HG02870 (cell line): ENCODE data around the gene KCNK10.

Experiments used
- ATAC-seq: cut with Tn5 transposase; IDR thresholded peaks from one replicate; pipeline ENCODE4 v1.9.1; 2021; ENCODE audit warnings: mild to moderate bottlenecking, moderate library complexity; ENCODE audit not compliant: unreplicated experiment

Gene KCNK10

GRCh38 chr14:88322504-88323085 lies 474 bp downstream of the KCNK10 start:
- no peak for ATAC-seq

- no peak for ATAC-seq
These were observed 1.2 kb downstream of the KCNK10 start for GRCh38 chr14:88321692-88322503.

- no peak for ATAC-seq
These were observed 4.7 kb downstream of the KCNK10 start for GRCh38 chr14:88318406-88318805.

- no peak for ATAC-seq
These were observed 6.5 kb downstream of the KCNK10 start for GRCh38 chr14:88316521-88316920.

GRCh38 chr14:88312257-88312656 lies 10.8 kb downstream of the KCNK10 start:
- ATAC-seq: no peak

- ATAC-seq: no peak
These were observed 11.3 kb downstream of the KCNK10 start for GRCh38 chr14:88311780-88312179.

GRCh38 chr14:88310449-88310848 lies 12.6 kb downstream of the KCNK10 start:
- ATAC-seq: no peak

- ATAC-seq: no peak
These were observed 13.0 kb downstream of the KCNK10 start for GRCh38 chr14:88310021-88310420.

- ATAC-seq: no peak
These were observed 17.3 kb downstream of the KCNK10 start for GRCh38 chr14:88305528-88306322.

GRCh38 chr14:88303041-88303440 lies 20.0 kb downstream of the KCNK10 start:
- ATAC-seq: no peak

GRCh38 chr14:88301381-88301780 lies 21.7 kb downstream of the KCNK10 start:
- no peak for ATAC-seq

GRCh38 chr14:88300817-88301216 lies 22.3 kb downstream of the KCNK10 start:
- no peak for ATAC-seq

- peak; percentile 72 for ATAC-seq
These were observed 23.1 kb downstream of the KCNK10 start for GRCh38 chr14:88299865-88300530.

- no peak for ATAC-seq
These were observed 25.8 kb downstream of the KCNK10 start for GRCh38 chr14:88297306-88297705.

- no peak for ATAC-seq
These were observed 26.7 kb downstream of the KCNK10 start for GRCh38 chr14:88296351-88296750.

- ATAC-seq: no peak
These were observed 33.1 kb downstream of the KCNK10 start for GRCh38 chr14:88289996-88290395.

GRCh38 chr14:88289234-88289633 lies 33.8 kb downstream of the KCNK10 start:
- no peak for ATAC-seq

GRCh38 chr14:88286309-88286708 lies 36.8 kb downstream of the KCNK10 start:
- no peak for ATAC-seq

- no peak for ATAC-seq
These were observed 41.6 kb downstream of the KCNK10 start for GRCh38 chr14:88281447-88281846.

GRCh38 chr14:88276923-88277596 lies 46.0 kb downstream of the KCNK10 start:
- no peak for ATAC-seq
